Glutamatergic neuron (in vitro differentiated cells): Measurements from ENCODE around the gene RPS27L. TPM values are rescaled to one million over a fixed set of nuclear protein-coding genes. Genes with fewer than 3 reads are reported as not detected.
"Not testable (repeated sequence)": the region's sequence is repeated elsewhere in the genome, so short reads cannot be mapped to it uniquely, and the experiment has no call there.

Source experiments
- DNase-seq: peaks from one replicate; pipeline ENCODE4 v3.0.0; 2022
- H3K27ac Mint-ChIP-seq: one replicate; pipeline ENCODE4 v1.8.0; 2020; ENCODE audit warnings: mild to moderate bottlenecking, mixed read lengths, inconsistent platforms; ENCODE audit not compliant: unreplicated experiment
- H3K27me3 Mint-ChIP-seq: one replicate; pipeline ENCODE4 v1.8.0; 2020; ENCODE audit warnings: mild to moderate bottlenecking, moderate library complexity, mixed read lengths, inconsistent platforms; ENCODE audit not compliant: unreplicated experiment
- H3K36me3 Mint-ChIP-seq: one replicate; pipeline ENCODE4 v1.8.0; 2020; ENCODE audit warnings: mild to moderate bottlenecking, mixed read lengths, inconsistent platforms; ENCODE audit not compliant: unreplicated experiment
- H3K4me1 Mint-ChIP-seq: one replicate; pipeline ENCODE4 v1.8.0; 2020; ENCODE audit warnings: mild to moderate bottlenecking, low read depth, mixed read lengths, inconsistent platforms; ENCODE audit not compliant: unreplicated experiment
- H3K4me3 Mint-ChIP-seq: one replicate; pipeline ENCODE4 v1.8.0; 2020; ENCODE audit warnings: mild to moderate bottlenecking, mixed read lengths, inconsistent platforms; ENCODE audit not compliant: unreplicated experiment
- H3K9me3 Mint-ChIP-seq: one replicate; pipeline ENCODE4 v1.8.0; 2020; ENCODE audit warnings: mild to moderate bottlenecking, moderate library complexity, mixed read lengths, inconsistent platforms; ENCODE audit not compliant: unreplicated experiment
- CTCF ChIP-seq: fragments of 200-600 bp; sonication (generic); IDR thresholded peaks from one replicate; pipeline ENCODE4 v1.5.0; 2021; ENCODE audit not compliant: partially characterized antibody, unreplicated experiment
- total RNA-seq: library from RNA; stranded (reverse); fragmentation: NEBNext Ultra II Directional; extraction: Animal tissue kit (Norgen Biotek cat#: 25700); gene quantifications from one replicate; pipeline ENCODE4 v1.2.1, GENCODE V29; 2021; ENCODE audit not compliant: unreplicated experiment

The RPS27L gene
- total RNA-seq, 1 donor from 2014 or later = 128 TPM

- Mint-ChIP-seq H3K4me1 (peaks cover 2% of the 10 kb centered on the region), H3K27ac (no peak overlapping the region), H3K36me3 (peaks cover 4% of the 10 kb centered on the region), H3K4me3 (no peak overlapping the region), H3K27me3 (no peaks in the 10 kb centered on the region), H3K9me3 (peaks cover 1% of the 10 kb centered on the region)
- no peak for TF ChIP-seq CTCF
- DNase-seq = no peak
Measured at GRCh38 chr15:63111481-63111880, 45.8 kb downstream of the RPS27L start.

- Mint-ChIP-seq H3K36me3 (peaks cover 4% of the 10 kb centered on the region), H3K27ac (no peak overlapping the region), H3K4me1 (peaks cover 2% of the 10 kb centered on the region), H3K9me3 (peaks cover 1% of the 10 kb centered on the region), H3K4me3 (no peak overlapping the region), H3K27me3 (no peaks in the 10 kb centered on the region)
- no peak for DNase-seq
- no peak for TF ChIP-seq CTCF
Measured at GRCh38 chr15:63110428-63111026, 46.8 kb downstream of the RPS27L start.

- Mint-ChIP-seq H3K36me3 (peaks cover 4% of the 10 kb centered on the region), H3K27me3 (no peaks in the 10 kb centered on the region), H3K9me3 (peaks cover 1% of the 10 kb centered on the region), H3K4me3 (no peak overlapping the region), H3K27ac (no peak overlapping the region), H3K4me1 (peaks cover 2% of the 10 kb centered on the region)
- no peak for DNase-seq
- no peak for TF ChIP-seq CTCF
Measured at GRCh38 chr15:63109920-63110319, 47.4 kb downstream of the RPS27L start.

- Mint-ChIP-seq H3K36me3 (peaks cover 4% of the 10 kb centered on the region), H3K4me1 (peaks cover 2% of the 10 kb centered on the region), H3K4me3 (no peak overlapping the region), H3K9me3 (peaks cover 1% of the 10 kb centered on the region), H3K27me3 (no peaks in the 10 kb centered on the region), H3K27ac (no peak overlapping the region)
- no peak for DNase-seq
- no peak for TF ChIP-seq CTCF
Measured at GRCh38 chr15:63109498-63109897, 47.8 kb downstream of the RPS27L start.

GRCh38 chr15:63107895-63108546 is 49.3 kb downstream of the RPS27L start:
- Mint-ChIP-seq H3K36me3 (peaks cover 4% of the 10 kb centered on the region), H3K27me3 (no peaks in the 10 kb centered on the region), H3K27ac (no peak overlapping the region), H3K9me3 (peaks cover 1% of the 10 kb centered on the region), H3K4me1 (peaks cover 2% of the 10 kb centered on the region), H3K4me3 (no peak overlapping the region)
- TF ChIP-seq CTCF = no peak
- no peak for DNase-seq

GRCh38 chr15:63105354-63105753 is 51.9 kb downstream of the RPS27L start:
- H3K27ac Mint-ChIP-seq, H3K4me3 Mint-ChIP-seq, DNase-seq, H3K4me1 Mint-ChIP-seq, H3K36me3 Mint-ChIP-seq, H3K9me3 Mint-ChIP-seq, H3K27me3 Mint-ChIP-seq: not testable (repeated sequence)
